Measurements from ENCODE around the gene PCK2.
"Not testable (repeated sequence)": the region's sequence is repeated elsewhere in the genome, so short reads cannot be mapped to it uniquely, and the experiment has no call there.

Gene PCK2

DNA sequence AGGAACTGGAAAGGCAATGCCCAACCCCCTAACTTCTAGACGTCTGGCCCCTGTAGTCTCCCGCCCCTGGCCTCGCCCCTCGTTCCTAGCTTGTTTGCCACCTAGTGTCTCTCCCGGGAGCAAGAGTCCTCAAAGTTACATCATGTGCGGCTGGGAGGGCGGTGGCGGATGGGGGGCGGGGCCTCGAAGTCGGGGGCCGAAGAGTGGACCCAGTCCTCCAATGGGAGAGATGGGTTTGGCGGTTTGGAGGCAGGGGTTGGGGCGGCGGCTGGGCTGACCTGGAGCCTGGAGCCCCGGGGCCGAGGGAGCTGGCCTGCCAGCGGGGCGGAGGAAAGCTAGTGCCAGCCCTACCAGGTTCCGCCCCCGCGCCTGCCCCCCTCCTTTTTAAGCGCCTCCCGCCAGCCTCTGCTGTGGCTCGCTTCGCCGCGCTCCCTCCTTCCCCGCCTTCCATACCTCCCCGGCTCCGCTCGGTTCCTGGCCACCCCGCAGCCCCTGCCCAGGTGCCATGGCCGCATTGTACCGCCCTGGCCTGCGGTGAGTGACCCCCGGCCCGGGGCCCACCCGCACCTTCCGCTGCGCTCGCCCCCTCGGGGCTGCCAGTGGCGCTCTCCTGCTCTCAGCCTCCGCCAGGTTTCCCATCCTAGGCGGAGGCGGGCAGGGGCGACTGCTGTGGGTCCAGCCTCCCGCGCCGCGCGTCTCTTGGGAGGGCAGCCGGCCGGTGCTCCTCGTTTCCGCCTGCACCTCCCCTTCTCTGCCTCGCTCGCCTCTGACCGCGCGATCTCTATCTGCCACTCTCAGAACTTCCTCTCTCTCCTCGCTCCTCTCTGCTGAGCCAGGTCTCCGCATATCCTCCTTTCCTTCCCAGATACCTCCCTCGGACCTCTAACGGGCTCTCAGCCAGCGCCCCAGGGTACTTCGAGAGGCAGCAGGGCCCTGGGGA, at the start of gene PCK2:
PCK2 (plus strand) TSS at position 411 of the 940 bp plus-strand sequence; CDS start at position 506, 95 bp downstream.
- peak; percentile 86 for DNase-seq (ENCODE audit: extremely low spot score)
- CTCF ChIA-PET = interaction anchor here (0.9 to 8.4 kb wide), 5 partner anchors 14 to 67 kb away, joined by 3 to 153 read pairs (median 5); partner anchors contain the start of gene IRF9
- TF ChIP-seq L3MBTL2 (conservative IDR thresholded peaks at IDR 0.05) (peak; percentile 50; the same call in 1 of the 2 replicates), FOXK2 (IDR thresholded peaks at IDR 0.05) (no peak)
- POLR2A ChIA-PET = interaction anchor here (0.6 to 8.8 kb wide), 29 partner anchors 9 to 999 kb away, joined by 3 to 162 read pairs (median 6); partner anchors contain the start of genes ACIN1, C14orf119, CARMIL3 and CHMP4A

DNA sequence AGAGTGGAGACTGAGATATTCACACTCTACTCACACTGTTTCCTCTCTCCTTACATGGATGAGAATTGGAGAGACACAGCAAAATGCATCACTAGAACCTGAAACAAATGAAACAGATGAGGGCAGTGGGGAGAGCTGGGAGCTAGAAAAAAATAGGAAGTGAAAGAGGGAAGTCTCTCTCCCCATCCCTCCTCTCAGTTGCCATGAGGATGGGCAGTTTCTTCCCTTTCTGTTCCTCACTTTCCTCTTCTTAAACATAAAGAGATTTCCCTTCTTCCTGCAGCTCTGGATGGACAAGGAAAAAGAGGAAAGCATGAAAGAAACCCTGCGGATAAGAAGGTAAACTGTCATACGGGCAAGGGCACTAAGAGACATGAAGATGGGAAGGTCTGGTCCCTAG, 45.1 kb upstream of the PCK2 start:
- CTCF ChIA-PET; POLR2A ChIA-PET; DNase-seq (ENCODE audit: extremely low spot score): not testable (repeated sequence)

DNA sequence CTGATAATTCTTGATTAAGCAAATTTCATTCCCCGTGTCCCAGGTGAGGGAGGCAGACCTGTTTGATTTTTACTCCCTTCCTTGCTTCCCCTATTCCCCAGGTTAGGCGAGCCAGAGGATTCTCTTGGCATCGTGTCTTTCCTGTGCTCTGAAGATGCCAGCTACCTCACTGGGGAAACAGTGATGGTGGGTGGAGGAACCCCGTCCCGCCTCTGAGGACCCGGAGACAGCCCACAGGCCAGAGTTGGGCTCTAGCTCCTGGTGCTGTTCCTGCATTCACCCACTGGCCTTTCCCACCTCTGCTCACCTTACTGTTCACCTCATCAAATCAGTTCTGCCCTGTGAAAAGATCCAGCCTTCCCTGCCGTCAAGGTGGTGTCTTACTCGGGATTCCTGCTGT, 43.4 kb upstream of the PCK2 start:
- POLR2A ChIA-PET = interaction anchor here (2.0 kb wide), 1 partner anchor 16 kb away, joined by 10 read pairs; no protein-coding TSS in a partner anchor
- CTCF ChIA-PET = interaction anchor here (1.1 kb wide), 1 partner anchor 38 kb away, joined by 8 read pairs; no protein-coding TSS in a partner anchor
- DNase-seq (ENCODE audit: extremely low spot score) = not testable (repeated sequence)

DNA sequence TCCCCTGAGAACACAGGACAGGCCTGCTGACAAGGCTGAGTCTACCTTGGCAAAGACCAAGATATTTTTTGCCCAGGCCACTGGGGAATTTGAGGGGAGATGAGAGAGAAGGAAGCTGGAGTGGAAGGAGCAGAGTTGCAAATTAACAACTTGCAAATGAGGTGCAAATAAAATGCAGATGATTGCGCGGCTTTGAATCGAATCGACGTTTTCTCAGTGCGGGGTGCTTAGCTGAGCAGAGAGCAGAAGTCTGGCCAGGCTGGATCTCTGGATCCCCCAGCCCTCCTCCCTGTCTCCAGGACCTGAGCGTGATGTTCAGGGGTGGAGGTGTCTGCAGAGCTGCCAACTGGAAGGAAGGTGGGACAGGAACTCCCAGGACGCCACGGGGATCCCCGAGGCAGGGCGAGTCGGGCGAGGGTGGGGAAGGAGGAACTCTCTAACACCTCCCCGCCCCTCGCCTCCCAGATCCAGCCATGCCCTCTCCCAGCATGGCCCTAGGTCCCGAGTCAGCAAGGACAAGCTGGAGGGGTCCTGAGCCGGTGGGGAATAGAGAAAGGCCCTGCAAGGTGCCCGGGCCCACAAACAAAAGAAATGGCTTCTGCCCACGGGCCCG, 42.8 kb upstream of the PCK2 start:
- TF ChIP-seq FOXK2 (IDR thresholded peaks at IDR 0.05) = no peak
- no peak for TF ChIP-seq TARDBP (IDR thresholded peaks at IDR 0.05)
- no peak for TF ChIP-seq LEF1 (IDR thresholded peaks at IDR 0.05; ENCODE audit: borderline replicate concordance)
- TF ChIP-seq, protein P1, sequence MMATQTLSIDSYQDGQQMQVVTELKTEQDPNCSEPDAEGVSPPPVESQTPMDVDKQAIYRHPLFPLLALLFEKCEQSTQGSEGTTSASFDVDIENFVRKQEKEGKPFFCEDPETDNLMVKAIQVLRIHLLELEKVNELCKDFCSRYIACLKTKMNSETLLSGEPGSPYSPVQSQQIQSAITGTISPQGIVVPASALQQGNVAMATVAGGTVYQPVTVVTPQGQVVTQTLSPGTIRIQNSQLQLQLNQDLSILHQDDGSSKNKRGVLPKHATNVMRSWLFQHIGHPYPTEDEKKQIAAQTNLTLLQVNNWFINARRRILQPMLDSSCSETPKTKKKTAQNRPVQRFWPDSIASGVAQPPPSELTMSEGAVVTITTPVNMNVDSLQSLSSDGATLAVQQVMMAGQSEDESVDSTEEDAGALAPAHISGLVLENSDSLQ (IDR thresholded peaks at IDR 0.05) = no peak
- no peak for TF ChIP-seq FOXA1 (IDR thresholded peaks at IDR 0.05)
- TF ChIP-seq FOXM1 (IDR thresholded peaks at IDR 0.05; ENCODE audit: borderline replicate concordance) = no peak
- CTCF ChIA-PET = interaction anchor here (0.9 to 1.8 kb wide), 4 partner anchors 38 to 110 kb away, joined by 3 to 8 read pairs (median 6); partner anchors contain the start of gene IRF9

DNA sequence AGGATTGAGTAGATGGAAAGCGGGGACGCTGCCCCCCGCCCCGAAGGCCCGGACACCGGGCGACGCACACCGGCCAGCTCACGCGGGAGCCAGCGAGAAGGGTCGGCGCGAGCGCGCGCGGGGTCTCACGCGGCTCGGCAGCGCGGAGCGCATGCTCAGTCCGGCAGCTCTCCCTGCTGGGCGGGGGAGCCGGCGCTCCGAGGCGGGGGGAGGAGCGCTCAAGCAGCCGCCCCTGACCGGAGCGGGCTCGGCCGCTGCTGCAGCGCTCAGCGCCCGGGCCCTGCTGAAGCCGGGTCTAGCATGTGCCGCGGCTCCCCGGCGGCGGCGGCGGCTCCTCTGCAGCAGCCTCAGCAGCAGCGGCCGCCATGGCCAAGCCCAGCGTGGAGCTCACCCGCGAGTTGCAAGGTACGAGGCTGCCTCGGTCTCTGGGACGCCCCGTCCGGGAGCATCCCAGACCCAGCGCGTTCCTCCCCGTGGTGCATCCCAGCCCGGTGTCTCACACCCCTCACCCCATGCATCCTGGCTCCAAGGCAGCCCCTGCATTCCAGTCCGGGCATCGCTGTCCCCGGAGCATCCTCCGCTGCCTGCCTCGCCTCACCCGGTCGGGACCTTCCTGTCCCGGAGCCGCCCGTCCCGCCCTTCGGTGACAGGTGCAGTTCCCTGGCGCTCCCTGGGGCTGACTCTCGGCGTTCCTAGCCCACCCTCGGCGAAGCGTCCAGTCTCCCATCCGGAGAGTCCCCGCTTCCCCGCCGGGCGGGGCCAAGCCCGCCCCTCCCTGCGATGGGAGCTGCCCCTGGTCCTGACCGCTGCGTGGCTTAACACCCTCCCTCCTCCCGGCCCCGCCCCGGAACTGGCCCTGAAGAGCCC, 42.1 kb upstream of the PCK2 start, which contains the start of gene CARMIL3:
CARMIL3 (plus strand) TSS at position 221 of the 867 bp plus-strand sequence; CDS start at position 366, 145 bp downstream.
- peak; percentile 77 for DNase-seq (ENCODE audit: extremely low spot score)
- ChIA-PET CTCF (interaction anchor here (0.9 to 1.8 kb wide), 4 partner anchors 37 to 109 kb away, joined by 3 to 8 read pairs (median 6); partner anchors contain the start of gene IRF9), POLR2A (interaction anchor here (0.6 to 2.4 kb wide), 16 partner anchors 10 to 161 kb away, joined by 3 to 23 read pairs (median 6); partner anchors contain the start of genes CHMP4A, DCAF11, EMC9 and NRL)
- TF ChIP-seq L3MBTL2 (conservative IDR thresholded peaks at IDR 0.05) = peak; percentile 10; the same call in 1 of the 2 replicates
- no peak for TF ChIP-seq SUZ12 (IDR thresholded peaks at IDR 0.05)

More for the DNA sequence above, 42.8 kb upstream of the PCK2 start:
- POLR2A ChIA-PET = interaction anchor here (0.7 to 2.4 kb wide), 13 partner anchors 9 to 144 kb away, joined by 3 to 23 read pairs (median 8); partner anchors contain the start of genes DCAF11, EMC9, NRL and PCK2
- DNase-seq (ENCODE audit: extremely low spot score) = no peak

DNA sequence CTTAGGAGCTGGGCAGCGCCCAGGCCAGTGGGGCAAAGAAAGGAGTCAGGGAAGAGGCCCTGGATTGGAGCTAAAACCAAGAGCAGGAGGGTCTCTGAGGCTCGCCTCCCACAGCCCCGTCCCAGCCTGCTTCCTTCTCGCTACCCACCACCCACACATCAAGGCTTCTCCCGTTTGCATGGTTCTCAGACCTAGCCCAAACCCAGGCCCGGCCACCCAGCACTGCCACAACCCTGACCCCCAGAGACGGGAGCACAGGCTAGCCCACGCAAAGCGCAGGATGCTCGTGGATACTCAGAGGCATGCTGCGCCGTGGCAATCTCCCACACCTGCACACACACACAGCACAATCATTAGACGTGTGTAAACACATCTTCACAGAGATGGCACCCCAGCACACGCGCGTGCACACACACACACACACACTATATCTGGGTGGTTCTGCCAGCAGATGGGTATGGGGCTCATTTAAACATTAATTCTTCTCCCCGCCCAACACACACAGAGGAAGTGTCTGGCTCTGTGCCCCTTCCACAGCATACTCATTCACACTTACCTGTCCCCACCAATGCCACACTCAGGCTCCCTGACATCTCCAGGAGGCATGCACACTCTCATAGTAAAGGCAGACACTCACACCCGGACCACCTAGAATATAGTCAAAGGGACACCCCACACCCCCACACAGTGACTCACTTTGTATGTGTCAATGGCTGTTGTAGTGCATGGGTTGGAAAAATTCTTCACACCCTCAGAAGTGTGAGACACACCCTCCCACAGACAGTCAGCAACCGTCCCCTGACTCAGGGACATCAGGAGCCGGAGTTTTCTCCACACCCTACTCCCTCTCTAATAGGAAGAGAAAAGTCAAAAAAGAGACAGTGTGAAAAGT, 41.2 kb upstream of the PCK2 start:
- ChIA-PET CTCF (interaction anchor here (1.8 kb wide), 1 partner anchor 56 kb away, joined by 8 read pairs; no protein-coding TSS in a partner anchor), POLR2A (interaction anchor here (0.6 to 2.4 kb wide), 10 partner anchors 11 to 160 kb away, joined by 3 to 23 read pairs (median 8); partner anchors contain the start of genes CHMP4A, DCAF11, EMC9 and NRL)
- DNase-seq (ENCODE audit: extremely low spot score) = no peak
- TF ChIP-seq FOXA1 (IDR thresholded peaks at IDR 0.05) (no peak), FOXK2 (IDR thresholded peaks at IDR 0.05) (no peak), BHLHE40 (IDR thresholded peaks at IDR 0.05; ENCODE audit: borderline replicate concordance) (no peak), SP1 (IDR thresholded peaks at IDR 0.05) (no peak), TARDBP (IDR thresholded peaks at IDR 0.05) (no peak), NFRKB (IDR thresholded peaks at IDR 0.05) (no peak), ARNT (IDR thresholded peaks at IDR 0.05) (no peak), LEF1 (IDR thresholded peaks at IDR 0.05; ENCODE audit: borderline replicate concordance) (no peak), SUZ12 (IDR thresholded peaks at IDR 0.05) (no peak)
- TF ChIP-seq, protein P1 (IDR thresholded peaks at IDR 0.05) = no peak
